UCSD-AML1 (cell line): ENCODE results near the gene HUS1.
"Not testable (repeated sequence)": the region's sequence is repeated elsewhere in the genome, so short reads cannot be mapped to it uniquely, and the experiment has no call there.

Source experiments
- DNase-seq: peaks from one replicate; lab custom pipeline; 2025; ENCODE audit not compliant: unreplicated experiment; lab: John Stamatoyannopoulos, UW

Gene HUS1

GRCh38 chr7:47979145-47979831 lies at the start of gene HUS1:
Gene HUS1 (minus strand): TSS chr7:47979615. CDS start chr7:47979519, 96 bp downstream.
- peak; percentile 84 for DNase-seq

DNA sequence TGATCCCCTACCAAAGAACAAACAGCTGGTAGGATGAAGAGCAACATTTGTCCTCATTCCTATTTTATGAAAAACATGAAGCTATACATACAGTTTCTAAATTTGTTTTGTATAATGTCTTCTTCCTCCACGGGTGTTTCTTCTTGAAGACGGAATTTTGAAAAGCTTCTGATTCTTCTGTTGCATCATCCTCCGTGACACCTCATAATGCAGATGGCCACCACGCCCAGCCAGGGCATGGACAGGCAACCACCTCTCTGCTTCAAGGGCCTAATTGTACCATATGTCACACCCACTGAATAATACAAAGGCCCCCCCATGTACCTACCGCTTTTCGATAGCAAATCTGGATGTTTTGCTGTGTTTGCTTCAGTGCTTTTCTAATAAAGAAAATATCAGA lies 49.5 kb upstream of the HUS1 start, which contains the start of gene SUN3:
SUN3 (minus strand) TSS at position 170 of the 400 bp plus-strand sequence; CDS start at position 1, 169 bp downstream.
- DNase-seq: no peak

- DNase-seq: no peak
These were observed 46.2 kb upstream of the HUS1 start for GRCh38 chr7:48025624-48026023.

DNA sequence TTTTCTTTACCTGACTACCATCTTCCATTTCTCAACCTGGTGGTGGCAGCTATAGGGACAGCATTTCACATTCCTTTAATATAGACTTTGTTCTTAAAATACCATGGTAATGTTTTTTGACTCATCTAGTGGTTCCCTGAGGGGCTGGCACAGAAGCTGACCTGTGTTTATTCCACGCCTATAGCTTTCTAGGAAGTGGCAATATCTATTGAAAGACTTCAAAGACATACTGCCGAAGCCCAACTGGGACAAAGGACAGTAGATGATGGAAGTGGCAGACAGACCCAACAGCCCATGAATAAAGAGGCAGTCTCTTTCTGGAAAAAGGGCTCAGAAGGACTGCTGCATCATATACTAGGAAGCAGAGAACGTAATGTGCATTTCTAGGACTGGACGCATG lies 38.3 kb upstream of the HUS1 start:
- no peak for DNase-seq

GRCh38 chr7:48016641-48017040 lies 37.2 kb upstream of the HUS1 start:
- DNase-seq: no peak

DNA sequence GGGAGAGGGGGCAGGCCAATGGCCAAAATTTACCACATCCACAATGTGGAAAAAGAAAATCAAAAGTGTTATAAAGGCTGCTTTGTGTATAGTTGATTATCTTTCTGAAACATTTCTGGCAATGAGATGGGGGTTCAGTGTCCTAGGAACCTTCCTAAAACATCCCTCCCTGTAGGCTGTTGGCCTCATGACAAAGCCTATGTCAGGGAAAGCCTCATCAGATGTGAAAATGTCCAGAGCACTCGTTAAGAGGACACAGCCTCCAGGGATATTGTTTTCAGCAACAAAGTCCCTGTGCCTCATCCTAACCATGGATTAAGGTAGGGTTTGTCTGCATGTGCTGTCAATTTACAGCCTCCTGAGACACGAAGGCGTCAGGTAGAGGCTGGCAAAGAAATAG lies 32.5 kb upstream of the HUS1 start:
- no peak for DNase-seq

DNA sequence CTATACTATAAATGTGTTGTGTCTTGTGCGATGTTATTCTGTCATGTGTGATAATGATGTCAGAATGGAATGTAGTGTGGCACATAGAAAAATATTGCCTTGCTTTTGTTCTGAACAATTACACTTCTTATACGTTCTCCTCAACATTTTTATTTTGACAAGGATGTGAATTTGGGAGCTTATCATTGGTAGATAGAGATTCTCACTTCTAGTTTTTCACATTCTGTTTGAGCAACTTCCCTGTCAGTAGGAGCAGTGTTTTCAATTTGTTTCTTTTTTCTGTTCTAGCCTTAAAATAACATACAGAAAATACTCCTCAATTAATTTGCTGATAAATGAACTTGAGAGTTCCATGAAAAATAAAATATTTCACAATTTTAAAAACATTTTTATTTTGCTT lies 31.9 kb upstream of the HUS1 start:
- DNase-seq: no peak

- DNase-seq: no peak
These were observed 30.5 kb upstream of the HUS1 start for GRCh38 chr7:48009954-48010353.

- no peak for DNase-seq
These were observed 29.8 kb upstream of the HUS1 start for GRCh38 chr7:48009257-48009656.

DNA sequence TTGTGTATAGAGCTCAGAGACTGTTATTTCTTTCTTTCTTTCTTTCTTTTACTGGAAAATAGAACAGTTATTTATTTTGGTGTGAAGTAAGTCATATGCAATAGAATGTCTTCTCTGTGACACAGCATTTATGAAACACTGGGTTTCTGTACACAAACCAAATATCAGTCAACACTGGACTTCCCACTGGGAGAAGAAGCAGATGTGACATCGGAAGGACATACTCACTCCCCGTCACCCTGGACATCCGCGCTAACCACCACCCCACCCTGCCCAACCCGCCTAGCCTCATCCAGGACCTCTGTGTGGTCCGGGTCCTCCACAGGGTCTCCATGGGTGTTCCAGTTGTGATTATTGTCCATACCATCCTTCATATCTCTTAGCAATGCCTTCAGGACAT lies 27.5 kb upstream of the HUS1 start:
- DNase-seq: no peak

DNA sequence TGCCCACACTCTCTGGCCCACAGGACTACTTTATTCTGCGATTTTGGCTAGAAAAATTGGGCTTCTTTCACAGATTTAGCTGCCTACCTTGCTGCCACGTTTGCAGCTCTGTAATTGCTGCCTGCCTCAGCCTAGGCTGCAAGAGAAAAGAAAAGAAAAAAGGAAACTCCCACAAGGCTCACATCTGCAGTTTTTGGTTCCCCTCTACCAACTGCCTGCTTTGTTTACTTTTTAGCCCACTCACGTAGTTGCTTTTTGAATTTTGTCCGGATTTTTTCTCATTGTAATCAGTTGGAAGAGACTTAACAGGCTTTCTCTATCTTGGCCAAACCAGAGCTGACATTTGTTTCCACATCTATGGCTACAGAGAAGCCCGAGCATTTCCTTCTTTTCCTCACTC lies 25.2 kb upstream of the HUS1 start:
- no peak for DNase-seq

DNA sequence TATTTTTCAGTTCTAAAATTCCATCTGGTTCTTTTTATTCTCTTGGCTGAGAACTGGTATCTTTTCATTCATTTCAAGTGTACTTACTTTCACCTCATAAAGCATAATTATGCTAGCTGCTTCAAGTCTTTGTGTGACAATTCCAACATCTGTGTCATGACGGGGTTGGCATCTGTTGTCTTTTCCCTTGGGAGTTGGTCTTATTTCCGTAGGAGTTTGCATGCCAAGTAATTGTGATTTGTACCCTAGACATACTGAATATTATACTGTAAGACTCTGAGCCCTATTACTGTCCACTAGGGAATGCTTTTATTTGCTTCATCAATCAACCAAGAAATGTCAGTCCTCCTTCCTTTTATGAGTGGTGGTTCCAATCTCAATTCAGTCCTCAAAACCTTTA lies 24.6 kb upstream of the HUS1 start:
- no peak for DNase-seq

DNA sequence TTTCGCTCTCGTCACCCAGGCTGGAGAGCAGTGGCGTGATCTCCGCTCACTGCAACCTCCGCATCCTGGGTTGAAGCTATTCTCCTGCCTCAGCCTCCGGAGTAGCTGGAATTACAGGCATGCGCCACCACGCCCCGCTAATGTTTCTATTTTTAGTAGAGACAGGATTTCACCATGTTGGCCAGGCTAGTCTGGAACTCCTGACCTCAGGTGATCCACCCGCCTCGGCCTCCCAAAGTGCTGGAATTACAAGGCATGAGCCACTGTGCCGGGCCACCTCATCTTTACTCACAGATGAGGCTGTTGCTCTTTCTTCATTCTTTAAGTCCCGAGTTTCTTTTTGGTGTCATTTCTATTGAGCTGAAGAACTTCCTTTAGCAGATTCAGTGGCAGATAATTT lies 20.7 kb upstream of the HUS1 start:
- not testable (repeated sequence) for DNase-seq

DNA sequence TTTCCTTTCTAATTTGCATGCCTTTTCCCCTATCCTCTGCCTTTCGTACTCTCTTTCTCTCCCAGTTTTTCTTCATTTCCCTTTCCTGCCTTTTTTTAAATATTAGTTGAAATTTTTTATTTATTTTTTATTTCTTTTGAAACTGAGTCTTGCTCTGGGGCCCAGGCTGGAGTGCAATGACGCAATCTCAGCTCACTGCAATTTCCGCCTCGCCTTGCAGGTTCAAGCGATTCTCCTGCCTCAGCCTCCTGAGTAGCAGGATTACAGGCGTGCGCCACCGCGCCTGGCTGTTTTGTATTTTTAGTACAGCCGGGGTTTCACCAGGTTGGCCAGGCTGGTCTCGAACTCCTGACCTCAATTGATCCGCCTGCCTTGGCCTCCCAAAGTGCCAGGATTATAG lies 20.0 kb upstream of the HUS1 start:
- DNase-seq: no peak

- no peak for DNase-seq
These were observed 13.0 kb upstream of the HUS1 start for GRCh38 chr7:47992446-47992845.

GRCh38 chr7:47991741-47992311 lies 12.4 kb upstream of the HUS1 start:
- DNase-seq: peak; percentile 77

DNA sequence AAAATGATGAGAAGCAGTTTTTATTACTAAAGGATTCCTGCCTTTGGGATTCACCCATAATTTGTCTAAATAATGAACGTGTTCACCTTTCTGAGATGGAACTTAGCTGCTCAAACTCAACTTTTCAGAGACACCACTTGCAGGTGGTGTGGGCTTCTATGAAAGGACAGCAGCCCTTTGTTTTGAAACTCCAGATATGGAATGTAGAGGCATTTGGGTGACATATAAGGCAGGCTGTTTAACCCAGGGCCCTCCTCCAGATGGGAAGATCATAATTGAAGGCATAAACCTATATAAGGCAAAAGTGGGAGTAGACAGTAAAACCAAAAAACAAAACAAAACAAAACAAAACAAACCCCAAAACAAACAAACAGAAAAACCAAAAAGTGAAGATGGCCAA lies 11.9 kb upstream of the HUS1 start:
- no peak for DNase-seq

- DNase-seq: no peak
These were observed 11.2 kb upstream of the HUS1 start for GRCh38 chr7:47990592-47990991.

DNA sequence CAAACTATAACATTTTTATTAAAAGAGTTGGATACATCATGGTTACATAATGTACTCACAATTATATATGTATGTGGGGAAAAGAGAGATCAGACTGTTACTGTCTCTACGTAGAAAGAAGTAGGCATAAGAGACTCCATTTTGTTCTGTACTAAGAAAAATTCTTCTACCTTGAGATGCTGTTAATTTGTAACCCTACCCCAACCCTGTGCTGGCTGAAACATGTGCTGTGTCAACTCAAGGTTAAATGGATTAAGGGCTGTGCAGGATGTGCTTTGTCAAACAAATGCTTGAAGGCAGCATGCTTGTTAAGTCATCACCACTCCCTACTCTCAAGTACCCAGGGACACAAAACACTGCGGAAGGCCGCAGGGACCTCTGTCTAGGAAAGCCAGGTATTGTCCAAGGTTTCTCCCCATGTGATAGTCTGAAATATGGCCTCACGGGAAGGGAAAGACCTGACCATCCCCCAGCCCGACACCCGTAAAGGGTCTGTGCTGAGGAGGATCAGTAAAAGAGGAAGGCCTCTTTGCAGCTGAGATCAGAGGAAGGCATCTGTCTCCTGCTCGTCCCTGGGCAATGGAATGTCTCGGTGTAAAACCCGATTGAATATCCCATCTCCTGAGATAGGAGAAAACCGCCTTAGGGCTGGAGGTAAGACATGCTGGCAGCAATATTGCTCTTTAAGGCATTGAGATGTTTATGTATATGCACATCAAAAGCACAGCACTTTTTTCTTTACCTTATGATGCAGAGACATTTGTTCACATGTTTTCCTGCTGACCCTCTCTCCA lies 10.4 kb upstream of the HUS1 start:
- DNase-seq: not testable (repeated sequence)

GRCh38 chr7:47988496-47989386 lies 9.3 kb upstream of the HUS1 start:
- DNase-seq: no peak

DNA sequence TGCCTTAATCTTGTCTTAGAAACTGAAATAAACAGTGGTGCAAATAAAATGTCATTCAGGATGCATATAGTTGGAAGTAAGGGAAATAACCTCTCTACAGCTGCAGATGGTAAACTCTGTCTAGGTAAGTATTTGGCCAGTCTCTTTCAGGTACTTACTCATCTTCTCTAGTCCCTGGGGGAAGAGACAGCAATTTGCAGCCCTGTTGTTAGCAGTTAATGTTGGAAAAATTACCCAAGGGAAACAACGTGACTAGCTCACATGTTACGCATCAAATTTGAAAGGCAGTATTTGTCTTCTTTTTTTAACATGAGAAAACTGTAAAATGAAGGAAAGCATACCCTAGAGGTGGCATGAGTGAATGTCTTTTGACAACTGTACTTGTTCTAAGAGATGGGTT lies 3.2 kb upstream of the HUS1 start:
- no peak for DNase-seq
